Measurements from ENCODE around the gene CHD9NB.

DNA sequence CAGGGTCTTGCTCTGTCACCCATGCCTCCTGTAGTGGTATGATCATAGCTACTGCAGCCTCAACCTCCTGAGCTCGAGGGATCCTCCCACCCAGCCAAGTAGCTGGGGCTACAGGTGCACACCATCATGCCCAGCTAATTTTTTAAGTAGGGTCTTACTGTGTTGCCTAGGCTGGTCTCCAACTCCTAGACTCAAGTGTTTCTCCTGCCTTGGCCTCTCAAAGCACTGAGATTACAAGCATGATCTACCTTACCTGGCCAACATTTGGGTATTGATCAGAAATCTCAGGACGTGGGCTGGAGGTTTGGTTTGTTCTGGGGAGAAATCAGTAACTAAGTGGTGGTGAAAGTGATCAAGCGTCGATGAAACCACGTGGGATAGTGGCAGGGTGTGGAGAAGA is 6.2 kb upstream of the CHD9NB start:
- TF ChIP-seq, protein P1, sequence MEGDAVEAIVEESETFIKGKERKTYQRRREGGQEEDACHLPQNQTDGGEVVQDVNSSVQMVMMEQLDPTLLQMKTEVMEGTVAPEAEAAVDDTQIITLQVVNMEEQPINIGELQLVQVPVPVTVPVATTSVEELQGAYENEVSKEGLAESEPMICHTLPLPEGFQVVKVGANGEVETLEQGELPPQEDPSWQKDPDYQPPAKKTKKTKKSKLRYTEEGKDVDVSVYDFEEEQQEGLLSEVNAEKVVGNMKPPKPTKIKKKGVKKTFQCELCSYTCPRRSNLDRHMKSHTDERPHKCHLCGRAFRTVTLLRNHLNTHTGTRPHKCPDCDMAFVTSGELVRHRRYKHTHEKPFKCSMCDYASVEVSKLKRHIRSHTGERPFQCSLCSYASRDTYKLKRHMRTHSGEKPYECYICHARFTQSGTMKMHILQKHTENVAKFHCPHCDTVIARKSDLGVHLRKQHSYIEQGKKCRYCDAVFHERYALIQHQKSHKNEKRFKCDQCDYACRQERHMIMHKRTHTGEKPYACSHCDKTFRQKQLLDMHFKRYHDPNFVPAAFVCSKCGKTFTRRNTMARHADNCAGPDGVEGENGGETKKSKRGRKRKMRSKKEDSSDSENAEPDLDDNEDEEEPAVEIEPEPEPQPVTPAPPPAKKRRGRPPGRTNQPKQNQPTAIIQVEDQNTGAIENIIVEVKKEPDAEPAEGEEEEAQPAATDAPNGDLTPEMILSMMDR (IDR thresholded peaks at IDR 0.05), result no peak
- TF ChIP-seq POLR2A (IDR thresholded peaks at IDR 0.05), result no peak

All from body of pancreas (tissue), 4 donors.